SU-DHL-6 (cell line): ENCODE data around the gene EFCAB6.

Experiments
- CTCF ChIP-seq: fragments of 200-600 bp; sonication (generic); IDR thresholded peaks from one replicate; pipeline ENCODE4 v1.5.1; 2017; ENCODE audit warnings: antibody characterized with exemption, mild to moderate bottlenecking, low read length, moderate library complexity; ENCODE audit not compliant: insufficient read depth, poor library complexity, severe bottlenecking
- EZH2phosphoT487 ChIP-seq: fragments of 200-600 bp; sonication (generic), shearing (Covaris generic); conservative IDR thresholded peaks from 2 replicates; pipeline ENCODE4 v1.6.1; 2018; ENCODE audit warnings: mild to moderate bottlenecking, antibody characterized with exemption, low read length, moderate library complexity, mixed read lengths

- TF ChIP-seq CTCF (no peak), EZH2phosphoT487 (no peak)
These were observed 326.5 kb downstream of the EFCAB6 start for GRCh38 chr22:43485502-43486089.
